Stimulated activated CD4-positive, alpha-beta T cell treated with anti-CD3 and anti-CD28 coated beads, TNF-alpha, amount 100 ng/mL, for 4 hours (primary cell): ENCODE measurements around the gene EXOC8.

Source experiments
- DNase-seq, 3 experiments: peaks; one replicate each; pipeline ENCODE4 v3.0.0-alpha.2; 2020; ENCODE audit warnings: low read depth in 3 of 3

The EXOC8 gene

DNA sequence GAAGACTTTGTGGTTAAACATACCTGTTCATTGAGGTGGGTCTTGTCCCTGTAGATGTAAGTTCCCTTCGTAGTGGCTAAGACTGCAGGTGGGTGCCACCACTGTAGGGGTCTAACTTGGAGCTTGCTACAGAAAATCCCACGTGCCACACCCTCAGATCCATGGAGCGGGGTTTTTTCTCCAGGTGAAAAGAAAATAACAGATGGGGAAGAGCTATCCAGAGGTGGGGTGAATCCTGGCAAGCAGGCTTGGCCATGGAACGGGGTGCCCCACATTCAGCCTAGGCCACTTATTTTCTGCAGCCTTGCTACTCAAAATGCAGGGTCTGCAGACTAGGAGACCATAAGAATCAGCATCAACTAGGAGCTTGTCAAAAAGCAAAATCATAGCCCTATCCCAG, 24.0 kb downstream of the EXOC8 start:
- DNase-seq, result no peak

DNA sequence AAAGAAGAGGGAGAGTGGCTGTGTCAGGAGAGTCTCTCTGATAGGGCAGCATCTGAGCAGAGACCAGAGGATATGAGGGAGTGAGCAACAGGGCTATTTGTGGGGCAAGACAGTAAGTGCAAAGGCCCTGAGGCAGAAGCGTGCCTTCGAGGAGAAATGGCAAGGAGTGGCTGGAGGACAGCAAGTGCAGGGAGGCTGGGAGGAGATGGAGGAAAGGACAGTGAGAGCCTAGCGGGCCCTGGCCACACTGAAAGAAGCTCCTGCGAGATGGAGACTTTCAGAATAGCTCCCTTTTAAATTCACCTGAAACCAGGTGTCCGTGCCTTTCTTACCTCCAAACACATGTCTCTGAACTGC, 25.2 kb downstream of the EXOC8 start:
- DNase-seq, result no peak

DNA sequence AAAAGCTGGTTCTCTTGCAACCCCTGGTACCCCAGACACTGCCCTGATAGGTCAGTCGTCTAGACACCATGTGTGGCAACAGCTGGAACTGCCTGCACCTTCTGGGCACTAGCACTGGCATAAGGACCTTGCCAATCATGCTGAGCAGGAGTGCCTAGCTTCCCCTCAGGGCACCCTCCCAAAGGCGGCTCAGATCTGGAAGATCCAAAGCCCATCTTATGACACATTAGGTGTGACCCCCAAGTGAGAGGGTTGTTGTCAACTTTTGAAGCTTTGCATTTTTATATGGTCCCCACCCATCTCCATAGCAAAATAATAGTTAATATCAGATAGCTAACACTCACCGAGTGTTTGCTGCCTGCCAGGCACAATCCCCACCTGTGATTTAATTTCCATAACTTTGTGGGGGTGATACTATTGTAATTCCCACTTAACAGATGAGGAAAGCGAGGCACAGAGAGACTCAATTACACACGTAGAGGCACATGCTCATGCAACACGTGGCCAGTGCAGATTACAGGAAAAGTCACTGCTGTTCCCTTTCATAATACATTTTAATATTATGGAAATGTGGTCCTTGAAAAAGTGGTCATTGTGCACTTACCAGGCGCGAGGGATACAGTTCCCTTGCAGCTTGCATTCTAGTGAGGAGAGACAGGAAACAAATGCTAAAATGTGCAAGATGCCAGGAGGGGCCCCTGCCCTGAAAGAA, 25.8 kb downstream of the EXOC8 start:
- no peak for DNase-seq

GRCh38 chr1:231310391-231310934, 27.2 kb downstream of the EXOC8 start:
- no peak for DNase-seq

GRCh38 chr1:231301990-231302389, 35.7 kb downstream of the EXOC8 start:
- no peak for DNase-seq

GRCh38 chr1:231295938-231296337, 41.7 kb downstream of the EXOC8 start:
- DNase-seq, result no peak

DNA sequence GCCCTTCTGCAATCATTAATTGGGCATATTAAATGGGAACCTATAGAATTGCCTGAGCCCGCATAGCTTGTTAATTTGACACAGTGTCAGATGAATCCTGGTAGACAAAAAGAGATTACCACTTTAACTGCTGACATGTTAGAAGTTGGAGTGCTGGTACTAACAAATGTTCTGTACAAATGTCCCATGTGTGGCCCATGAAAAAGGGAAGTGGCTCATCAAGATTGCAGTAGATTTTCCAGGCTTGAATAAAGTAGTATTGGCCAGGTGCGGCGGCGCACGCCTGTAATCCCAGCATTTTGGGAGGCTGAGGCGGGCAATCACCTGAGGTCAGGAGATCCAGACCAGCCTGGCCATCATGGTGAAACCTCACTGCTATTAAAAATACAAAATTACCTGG, 51.0 kb downstream of the EXOC8 start:
- no peak for DNase-seq

DNA sequence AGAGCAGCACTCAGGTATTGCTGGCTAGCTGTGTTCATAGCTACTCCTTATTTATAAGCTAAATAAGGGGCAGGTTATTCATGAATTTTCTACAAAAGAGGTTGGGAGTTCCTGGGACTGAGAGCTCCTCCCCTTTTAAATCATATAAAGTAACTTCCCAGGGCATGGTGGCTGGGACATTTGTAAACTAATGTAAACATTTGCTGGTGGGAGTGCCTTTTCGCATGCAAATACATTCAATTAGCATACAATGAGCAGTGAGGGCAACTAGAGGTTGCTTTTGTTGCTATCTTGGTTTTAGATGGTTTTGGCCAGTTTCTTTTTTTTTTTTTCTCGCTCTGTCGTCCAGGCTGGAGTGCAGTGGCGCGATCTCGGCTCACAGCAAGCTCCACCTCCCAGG, 53.2 kb downstream of the EXOC8 start:
- DNase-seq, result no peak
